ENCODE data around the gene FIGNL2. TPM values are rescaled to one million over a fixed set of nuclear protein-coding genes. Genes with fewer than 3 reads are reported as not detected.

The FIGNL2 gene
- total RNA-seq, 1 donor from 2014 or later, result 9.3 TPM

DNA sequence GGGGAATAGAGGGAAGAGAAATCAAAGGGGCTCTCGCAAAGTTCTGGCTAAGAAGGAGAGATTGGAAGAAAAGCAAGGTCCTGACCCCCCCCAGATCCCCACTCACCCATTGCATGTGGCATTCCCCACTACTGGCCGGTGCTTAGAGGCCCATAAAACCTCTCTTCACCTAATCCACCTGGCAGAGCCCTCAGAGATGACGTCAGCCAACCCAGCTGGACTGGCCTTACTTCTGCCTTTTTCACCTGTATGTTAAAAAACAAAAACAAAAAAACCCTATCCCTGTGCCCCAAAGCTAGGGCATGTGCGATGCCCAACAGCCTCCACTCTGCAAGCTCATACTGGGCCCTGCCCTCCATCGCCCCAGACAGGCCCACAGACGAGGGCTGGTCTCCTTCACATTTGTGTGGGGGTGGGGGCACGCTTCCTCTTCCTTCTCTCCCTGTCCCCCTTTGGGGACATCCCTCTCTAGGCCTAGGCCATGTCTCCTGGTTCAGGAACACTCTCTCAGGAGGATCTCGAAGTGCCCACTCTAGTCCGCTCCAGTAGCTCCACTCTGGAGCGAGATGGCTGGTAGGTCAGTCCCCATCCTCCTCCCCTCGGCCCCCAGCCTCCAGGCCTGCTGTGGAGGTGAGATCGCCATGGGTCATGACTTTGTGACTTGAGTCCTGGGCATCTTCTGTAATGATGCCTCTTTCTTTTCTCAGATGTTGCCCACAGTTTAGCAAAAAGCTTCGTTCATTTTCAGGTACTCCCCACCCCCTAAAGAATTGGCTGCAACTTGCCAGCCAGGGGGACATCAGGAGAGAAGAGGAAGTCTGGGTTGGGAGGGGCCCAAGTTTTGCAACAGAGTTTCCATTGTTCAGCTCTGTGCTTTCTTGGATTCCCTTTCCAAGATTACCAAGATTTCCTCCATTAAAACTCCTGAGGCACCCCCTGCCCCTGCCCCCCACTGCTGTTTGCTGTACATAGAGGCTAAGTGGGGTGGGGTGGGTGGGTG is 37.0 kb downstream of the FIGNL2 start:
- peaks cover 31% of the 10 kb centered on the region for H3K27me3 ChIP-seq
- H3K4me3 Mint-ChIP-seq, result no peak overlapping the region

DNA sequence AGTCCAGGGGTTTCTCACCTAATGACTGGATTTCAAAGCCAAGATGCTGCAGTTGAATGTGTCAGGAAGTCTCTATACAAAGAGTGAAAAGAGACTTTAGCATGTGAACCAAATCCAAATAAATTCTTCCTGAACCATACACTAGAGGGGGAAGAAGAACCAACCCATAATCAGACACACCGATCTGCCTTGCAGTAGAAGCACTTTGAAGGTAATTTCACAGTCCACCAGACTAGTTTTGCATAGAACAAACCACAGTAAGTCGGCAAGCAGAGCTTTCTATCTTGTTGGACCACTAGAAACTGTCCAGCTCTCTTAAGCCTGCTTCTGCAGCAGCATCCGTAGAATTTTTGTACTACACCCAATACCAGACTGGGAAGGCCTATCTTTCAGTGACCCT is 39.3 kb downstream of the FIGNL2 start:
- peaks cover 13% of the 10 kb centered on the region for H3K36me3 Mint-ChIP-seq
- Histone ChIP-seq H3K4me2 (no peak overlapping the region), H3K9ac (no peak overlapping the region), H3F3A (ENCODE audit: low read depth) (peaks cover 12% of the 10 kb centered on the region), H3K9me3 (ENCODE audit: low read depth) (no peaks in the 10 kb centered on the region), H3K27ac (no peak overlapping the region), H3K4me1 (no peaks in the 10 kb centered on the region), H3K27me3 (peaks cover 13% of the 10 kb centered on the region), H2AFZ (replicated peaks) (no peak overlapping the region), H3K79me2 (ENCODE audit: low read depth) (no peaks in the 10 kb centered on the region), H4K20me1 (ENCODE audit: low read depth) (no peaks in the 10 kb centered on the region), H3K4me3 (no peak overlapping the region), H3K36me3 (no peaks in the 10 kb centered on the region)
- no peaks in the 10 kb centered on the region for H3K9me3 Mint-ChIP-seq
- no peak overlapping the region for H3K27ac Mint-ChIP-seq
- TF ChIP-seq, protein P1, sequence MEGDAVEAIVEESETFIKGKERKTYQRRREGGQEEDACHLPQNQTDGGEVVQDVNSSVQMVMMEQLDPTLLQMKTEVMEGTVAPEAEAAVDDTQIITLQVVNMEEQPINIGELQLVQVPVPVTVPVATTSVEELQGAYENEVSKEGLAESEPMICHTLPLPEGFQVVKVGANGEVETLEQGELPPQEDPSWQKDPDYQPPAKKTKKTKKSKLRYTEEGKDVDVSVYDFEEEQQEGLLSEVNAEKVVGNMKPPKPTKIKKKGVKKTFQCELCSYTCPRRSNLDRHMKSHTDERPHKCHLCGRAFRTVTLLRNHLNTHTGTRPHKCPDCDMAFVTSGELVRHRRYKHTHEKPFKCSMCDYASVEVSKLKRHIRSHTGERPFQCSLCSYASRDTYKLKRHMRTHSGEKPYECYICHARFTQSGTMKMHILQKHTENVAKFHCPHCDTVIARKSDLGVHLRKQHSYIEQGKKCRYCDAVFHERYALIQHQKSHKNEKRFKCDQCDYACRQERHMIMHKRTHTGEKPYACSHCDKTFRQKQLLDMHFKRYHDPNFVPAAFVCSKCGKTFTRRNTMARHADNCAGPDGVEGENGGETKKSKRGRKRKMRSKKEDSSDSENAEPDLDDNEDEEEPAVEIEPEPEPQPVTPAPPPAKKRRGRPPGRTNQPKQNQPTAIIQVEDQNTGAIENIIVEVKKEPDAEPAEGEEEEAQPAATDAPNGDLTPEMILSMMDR (IDR thresholded peaks at IDR 0.05), result no peak
- TF ChIP-seq EZH2 (IDR thresholded peaks at IDR 0.05) (no peak), EZH2phosphoT487 (IDR thresholded peaks at IDR 0.05) (no peak)
- H3K27me3 Mint-ChIP-seq (ENCODE audit: insufficient read depth, low read depth), result peaks cover 13% of the 10 kb centered on the region
- DNase-seq (ENCODE audit: low spot score), result no peak
- H3K4me3 Mint-ChIP-seq, result no peak overlapping the region
- peaks cover 7% of the 10 kb centered on the region for H3K4me1 Mint-ChIP-seq

More for the DNA sequence above, 37.0 kb downstream of the FIGNL2 start:
- TF ChIP-seq EZH2 (IDR thresholded peaks at IDR 0.05) (no peak), EZH2phosphoT487 (IDR thresholded peaks at IDR 0.05) (no peak)
- TF ChIP-seq, protein P1 (IDR thresholded peaks at IDR 0.05), result no peak
- Histone ChIP-seq H3K79me2 (ENCODE audit: low read depth) (no peaks in the 10 kb centered on the region), H2AFZ (replicated peaks) (no peak overlapping the region), H3K4me3 (no peak overlapping the region), H4K20me1 (ENCODE audit: low read depth) (no peaks in the 10 kb centered on the region), H3K27ac (no peak overlapping the region), H3K9me3 (ENCODE audit: low read depth) (no peaks in the 10 kb centered on the region), H3K4me2 (no peak overlapping the region), H3K9ac (no peak overlapping the region), H3F3A (ENCODE audit: low read depth) (peaks cover 30% of the 10 kb centered on the region), H3K36me3 (no peaks in the 10 kb centered on the region), H3K4me1 (no peaks in the 10 kb centered on the region)
- no peaks in the 10 kb centered on the region for H3K9me3 Mint-ChIP-seq
- H3K36me3 Mint-ChIP-seq, result peaks cover 12% of the 10 kb centered on the region
- no peak for DNase-seq (ENCODE audit: low spot score)
- peaks cover 22% of the 10 kb centered on the region for H3K4me1 Mint-ChIP-seq
- no peak overlapping the region for H3K27ac Mint-ChIP-seq
- peaks cover 28% of the 10 kb centered on the region for H3K27me3 Mint-ChIP-seq (ENCODE audit: insufficient read depth, low read depth)

DNA sequence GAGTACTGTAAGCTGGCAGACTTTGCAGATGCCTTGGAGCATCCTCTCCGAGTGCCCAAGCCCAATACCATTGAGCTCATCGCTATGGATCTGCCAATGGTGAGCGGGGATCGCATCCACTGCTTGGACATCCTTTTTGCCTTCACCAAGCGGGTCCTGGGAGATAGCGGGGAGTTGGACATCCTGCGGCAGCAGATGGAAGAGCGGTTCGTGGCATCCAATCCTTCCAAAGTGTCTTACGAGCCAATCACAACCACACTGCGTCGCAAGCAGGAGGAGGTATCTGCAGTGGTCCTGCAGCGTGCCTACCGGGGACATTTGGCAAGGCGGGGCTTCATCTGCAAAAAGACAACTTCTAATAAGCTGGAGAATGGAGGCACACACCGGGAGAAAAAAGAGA is 41.6 kb downstream of the FIGNL2 start:
- Mint-ChIP-seq H3K4me3 (no peak overlapping the region), H3K27me3 (ENCODE audit: insufficient read depth, low read depth) (peaks cover 3% of the 10 kb centered on the region), H3K27ac (no peak overlapping the region), H3K9me3 (no peaks in the 10 kb centered on the region), H3K36me3 (peaks cover 21% of the 10 kb centered on the region), H3K4me1 (peaks cover 3% of the 10 kb centered on the region)
- no peaks in the 10 kb centered on the region for H3K36me3 ChIP-seq
- no peak overlapping the region for H3K27ac ChIP-seq
- peaks cover 13% of the 10 kb centered on the region for H3F3A ChIP-seq (ENCODE audit: low read depth)
- no peak overlapping the region for H3K4me3 ChIP-seq
- H3K27me3 ChIP-seq, result no peaks in the 10 kb centered on the region
- H4K20me1 ChIP-seq (ENCODE audit: low read depth), result no peaks in the 10 kb centered on the region
- no peak overlapping the region for H3K4me2 ChIP-seq
- H3K79me2 ChIP-seq (ENCODE audit: low read depth), result no peaks in the 10 kb centered on the region
- TF ChIP-seq EZH2phosphoT487 (IDR thresholded peaks at IDR 0.05) (no peak), EZH2 (IDR thresholded peaks at IDR 0.05) (no peak)
- TF ChIP-seq, protein P1 (IDR thresholded peaks at IDR 0.05), result no peak
- H3K4me1 ChIP-seq, result peaks cover 9% of the 10 kb centered on the region
- H3K9me3 ChIP-seq (ENCODE audit: low read depth), result no peaks in the 10 kb centered on the region
- H2AFZ ChIP-seq (replicated peaks), result no peak overlapping the region
- DNase-seq (ENCODE audit: low spot score), result no peak
- no peak overlapping the region for H3K9ac ChIP-seq
